IMR-90 (cell line): ENCODE measurements around the gene NEK8. TPM values are rescaled to one million over a fixed set of nuclear protein-coding genes. Genes with fewer than 3 reads are reported as not detected.

Experiments used
- ATAC-seq: fragments of 200-7000 bp; cut with Tn5 transposase; 2 replicates; pipeline ENCODE4 v1.9.1; 2020; ENCODE audit warnings: low read depth, mild to moderate bottlenecking, moderate library complexity
- BruUV-seq: library from RNA; stranded (reverse); fragments of 400-500 nt; replicated peaks from 2 replicates; lab custom pipeline; 2021; lab: Mats Ljungman, UMichigan
- CTCF ChIA-PET: fragments of 300-600 bp; formaldehyde crosslinking; extraction: SDS; loops from one replicate; lab custom pipeline; 2021; ENCODE audit warnings: antibody characterized with exemption; lab: Yijun Ruan, JAX
- POLR2A ChIA-PET: fragments of 300-600 bp; sonication (Branson Sonifier 250); formaldehyde crosslinking; loops from one replicate; lab custom pipeline; 2022; ENCODE audit warnings: antibody characterized with exemption; ENCODE audit not compliant: unreplicated experiment; lab: Charles Lee
- DNase-seq: peaks from one replicate; pipeline ENCODE4 v3.0.0; 2013
- H2AFZ ChIP-seq: replicated peaks from 2 replicates; pipeline ENCODE3; 2013; ENCODE audit warnings: low read length, mild to moderate bottlenecking; ENCODE audit not compliant: poor library complexity
- H2AK5ac ChIP-seq: 2 replicates; pipeline ENCODE4 v1.6.1; 2013; ENCODE audit warnings: low read depth, low read length, inconsistent platforms
- H2AK9ac ChIP-seq: replicated peaks from 2 replicates; pipeline ENCODE3; 2013; ENCODE audit warnings: mild to moderate bottlenecking, low read depth, low read length, moderate library complexity; ENCODE audit not compliant: poor library complexity
- H2BK120ac ChIP-seq: 2 replicates; pipeline ENCODE4 v1.6.1; 2013; ENCODE audit warnings: low read depth, low read length, inconsistent platforms
- H2BK15ac ChIP-seq: 3 replicates; pipeline ENCODE4 v1.6.1; 2013; ENCODE audit warnings: low read depth, low read length, inconsistent platforms
- H2BK20ac ChIP-seq: 2 replicates; pipeline ENCODE4 v1.6.1; 2013; ENCODE audit warnings: low read depth, mild to moderate bottlenecking, inconsistent platforms, low read length, moderate library complexity
- H2BK5ac ChIP-seq: 2 replicates; pipeline ENCODE4 v1.6.1; 2013; ENCODE audit warnings: mild to moderate bottlenecking, low read depth, low read length, inconsistent platforms; ENCODE audit not compliant: poor library complexity, severe bottlenecking
- H3K14ac ChIP-seq: replicated peaks from 2 replicates; pipeline ENCODE4 v1.6.1; 2013; ENCODE audit warnings: low read depth, low read length, inconsistent platforms
- H3K18ac ChIP-seq: 2 replicates; pipeline ENCODE4 v1.6.1; 2013; ENCODE audit warnings: low read depth, low read length, control low read depth
- H3K23ac ChIP-seq: 2 replicates; pipeline ENCODE4 v1.6.1; 2013; ENCODE audit warnings: low read depth, low read length, inconsistent platforms
- H3K27ac ChIP-seq: 2 replicates; pipeline ENCODE4 v1.5.1; 2013; ENCODE audit warnings: mild to moderate bottlenecking, control low read depth, low read length; ENCODE audit not compliant: insufficient read depth
- H3K27me3 ChIP-seq: 2 replicates; pipeline ENCODE4 v1.6.1; 2013; ENCODE audit warnings: low read length; ENCODE audit not compliant: control insufficient read depth, insufficient read depth
- H3K36me3 ChIP-seq: 2 replicates; pipeline ENCODE4 v1.6.1; 2013; ENCODE audit warnings: low read length, mixed read lengths; ENCODE audit not compliant: control insufficient read depth, insufficient read depth
- H3K4ac ChIP-seq: 2 replicates; pipeline ENCODE4 v1.6.1; 2013; ENCODE audit warnings: low read depth, low read length, inconsistent platforms
- H3K4me1 ChIP-seq: 2 replicates; pipeline ENCODE4 v1.6.1; 2013; ENCODE audit warnings: low read length, mixed read lengths; ENCODE audit not compliant: control insufficient read depth, insufficient read depth
- H3K4me2 ChIP-seq: 2 replicates; pipeline ENCODE4 v1.6.1; 2013; ENCODE audit warnings: low read depth, mild to moderate bottlenecking, control low read depth, low read length, moderate library complexity
- H3K4me3 ChIP-seq: 2 replicates; pipeline ENCODE4 v1.5.1; 2013; ENCODE audit warnings: low read depth, mild to moderate bottlenecking, control low read depth, low read length, moderate library complexity; ENCODE audit not compliant: insufficient read depth
- H3K56ac ChIP-seq: 2 replicates; pipeline ENCODE4 v1.6.1; 2013; ENCODE audit warnings: low read length, inconsistent platforms; ENCODE audit not compliant: insufficient read depth; ENCODE audit errors: extremely low read depth
- H3K79me1 ChIP-seq, 2 experiments: 2 replicates each; pipeline ENCODE4 v1.6.1; 2013; ENCODE audit warnings: low read length in 2 of 2, inconsistent platforms in 1 of 2, low read depth in 1 of 2
- H3K9ac ChIP-seq: 2 replicates; pipeline ENCODE4 v1.6.1; 2013; ENCODE audit warnings: low read depth, low read length, control low read depth
- H3K9me1 ChIP-seq: 2 replicates; pipeline ENCODE4 v1.6.1; 2013; ENCODE audit warnings: low read length, inconsistent platforms; ENCODE audit not compliant: insufficient read depth
- H3K9me3 ChIP-seq: 2 replicates; pipeline ENCODE4 v1.6.1; 2013; ENCODE audit warnings: low read length; ENCODE audit not compliant: control insufficient read depth, insufficient read depth
- H4K20me1 ChIP-seq: 2 replicates; pipeline ENCODE4 v1.6.1; 2013; ENCODE audit warnings: low read length, inconsistent platforms; ENCODE audit not compliant: insufficient read depth
- H4K5ac ChIP-seq: 2 replicates; pipeline ENCODE4 v1.6.1; 2013; ENCODE audit warnings: mild to moderate bottlenecking, low read depth, low read length, control low read depth
- H4K8ac ChIP-seq, 2 experiments: 2 replicates each; pipeline ENCODE4 v1.6.1; 2013; ENCODE audit warnings: low read depth in 2 of 2, low read length in 2 of 2, control low read depth in 1 of 2, inconsistent platforms in 1 of 2
- H4K91ac ChIP-seq: 2 replicates; pipeline ENCODE4 v1.6.1; 2013; ENCODE audit warnings: low read depth, low read length, inconsistent platforms; ENCODE audit not compliant: insufficient read depth
- CHD1 ChIP-seq: IDR thresholded peaks from 2 replicates; pipeline ENCODE4 v1.6.1; 2012; ENCODE audit warnings: low read depth, low read length, improper control_type of control experiment
- ELK1 ChIP-seq: fragments of 150-350 bp; IDR thresholded peaks from 2 replicates; pipeline ENCODE4 v1.6.1; 2016; ENCODE audit warnings: low read depth, mild to moderate bottlenecking, low read length, moderate library complexity, borderline replicate concordance
- FOS ChIP-seq: fragments of 150-350 bp; IDR thresholded peaks from 2 replicates; pipeline ENCODE4 v1.6.1; 2016; ENCODE audit warnings: low read depth, low read length
- MAFK ChIP-seq: IDR thresholded peaks from 2 replicates; pipeline ENCODE4 v1.6.1; 2012; ENCODE audit warnings: low read depth, low read length, improper control_type of control experiment
- MAZ ChIP-seq: IDR thresholded peaks from 2 replicates; pipeline ENCODE4 v1.6.1; 2012; ENCODE audit warnings: low read depth, mild to moderate bottlenecking, low read length, improper control_type of control experiment, moderate library complexity, borderline replicate concordance
- MXI1 ChIP-seq: IDR thresholded peaks from 2 replicates; pipeline ENCODE4 v1.6.1; 2012; ENCODE audit warnings: low read depth, mild to moderate bottlenecking, low read length, moderate library complexity, borderline replicate concordance
- NFE2L2 ChIP-seq: fragments of 150-350 bp; IDR thresholded peaks from 2 replicates; pipeline ENCODE4 v1.6.1; 2016; ENCODE audit warnings: low read depth, mild to moderate bottlenecking, low read length
- POLR2A ChIP-seq: IDR thresholded peaks from 2 replicates; pipeline ENCODE4 v1.6.1; 2012; ENCODE audit warnings: mild to moderate bottlenecking, low read depth, low read length
- RAD21 ChIP-seq: IDR thresholded peaks from 2 replicates; pipeline ENCODE4 v1.6.1; 2012; ENCODE audit warnings: low read length, improper control_type of control experiment
- RCOR1 ChIP-seq: IDR thresholded peaks from 2 replicates; pipeline ENCODE4 v1.6.1; 2012; ENCODE audit warnings: mild to moderate bottlenecking, low read length, improper control_type of control experiment; ENCODE audit not compliant: insufficient replicate concordance
- RFX5 ChIP-seq: IDR thresholded peaks from 2 replicates; pipeline ENCODE4 v1.8.0; 2012; ENCODE audit warnings: low read depth, mild to moderate bottlenecking, low read length, moderate library complexity
- SMC3 ChIP-seq: fragments of 150-350 bp; IDR thresholded peaks from 2 replicates; pipeline ENCODE4 v1.6.1; 2016; ENCODE audit warnings: low read depth, mild to moderate bottlenecking, antibody characterized with exemption, low read length, moderate library complexity
- WGBS, 2 experiments: methylation state at CpG; one replicate each; pipeline versions ENCODE4 v1.1.5 to v1.1.7; 2013; ENCODE audit warnings: missing lambda C conversion rate in 2 of 2; ENCODE audit not compliant: insufficient read length in 1 of 2; ENCODE audit errors: extremely low coverage in 2 of 2; 5-methylcytosine and 5-hydroxymethylcytosine counted together
- dilution Hi-C: fragments of 300-500 bp; cut with HindIII; formaldehyde crosslinking; loops from one replicate; pipeline ENCODE4 v1.14.3; 2018; ENCODE audit warnings: low sequenced_read_pairs; ENCODE audit not compliant: unreplicated experiment
- in situ Hi-C: fragments of 300-500 bp; cut with MboI; formaldehyde crosslinking; loops from 3 replicates; pipeline ENCODE4 v1.14.3; 2019; ENCODE audit warnings: low sequenced_read_pairs, inconsistent platforms, mixed read lengths
- intact Hi-C: fragments of 100-400 bp; cut with micrococcal nuclease; formaldehyde crosslinking; loops from 2 replicates; pipeline ENCODE4 v1.10.0; 2022
- polyA plus RNA-seq, 3 experiments: library from polyadenylated mRNA; depleted of rRNA; stranded (reverse); fragments of >200 nt; gene quantifications; 2 replicates each; pipeline ENCODE4 v1.2.3, GENCODE V29; 2012; ENCODE audit warnings: low replicate concordance in 1 of 3
- total RNA-seq: library from RNA; depleted of rRNA; stranded (reverse); fragments of >200 nt; gene quantifications from 2 replicates; pipeline ENCODE4 v1.2.3, GENCODE V29; 2012
- TF ChIP-seq, protein P1 (sequence below): conservative IDR thresholded peaks from 2 replicates; pipeline ENCODE4 v1.5.1; 2012; ENCODE audit warnings: mild to moderate bottlenecking, low read depth, low read length, improper control_type of control experiment
- TF ChIP-seq, protein P2 (sequence below): fragments of 150-350 bp; IDR thresholded peaks from 2 replicates; pipeline ENCODE4 v1.6.1; 2017; ENCODE audit warnings: mild to moderate bottlenecking, antibody characterized with exemption, low read length, low read depth

Gene NEK8
- total and polyA plus RNA-seq, 2 of the 4 experiments (the other 2 are of a cell fraction) = 4.6 to 5.2 TPM

GRCh38 chr17:28755486-28755885 lies 26.9 kb downstream of the NEK8 start:
- Histone ChIP-seq H3K4me2 (peak overlapping the region; percentile 26; the same call in 1 of the 2 replicates), H4K91ac (no peak overlapping the region), H3K27me3 (no peaks in the 10 kb centered on the region), H3K36me3 (peaks cover 43% of the 10 kb centered on the region), H3K9me1 (no peaks in the 10 kb centered on the region), H3K4me1 (peaks cover 3% of the 10 kb centered on the region), H3K79me1 (peaks cover 15 to 64% of the 10 kb centered on the region in 2 experiments), H3K27ac (no peak overlapping the region), H4K8ac (no peak overlapping the region), H4K5ac (no peak overlapping the region), H2BK120ac (no peak overlapping the region), H2BK15ac (no peak overlapping the region), H2AK5ac (peak overlapping the region; percentile 7; the same call in 1 of the 2 replicates), H3K9ac (no peak overlapping the region), H3K9me3 (no peaks in the 10 kb centered on the region), H2AK9ac (no peak overlapping the region), H3K18ac (no peak overlapping the region), H4K20me1 (peaks cover 33% of the 10 kb centered on the region), H3K23ac (peak overlapping the region; percentile 7; the same call in 1 of the 2 replicates), H2BK5ac (no peak overlapping the region), H3K4ac (no peak overlapping the region), H2AFZ (no peak overlapping the region), H3K56ac (no peak overlapping the region), H2BK20ac (no peak overlapping the region), H3K14ac (no peak overlapping the region), H3K4me3 (no peak overlapping the region)
- BruUV-seq = no TSS peak
- ChIA-PET POLR2A (no interaction called here), CTCF (no interaction called here)
- intact Hi-C loops (no loop called here), dilution Hi-C loops (no loop called here), in situ Hi-C loops (no loop called here)
- DNase-seq = no peak
- TF ChIP-seq NFE2L2 (no peak), ELK1 (no peak), MXI1 (no peak), MAFK (no peak), MAZ (no peak), RCOR1 (no peak), SMC3 (no peak), POLR2A (no peak), RFX5 (no peak), CHD1 (no peak), RAD21 (no peak), FOS (no peak)
- TF ChIP-seq, protein P1, sequence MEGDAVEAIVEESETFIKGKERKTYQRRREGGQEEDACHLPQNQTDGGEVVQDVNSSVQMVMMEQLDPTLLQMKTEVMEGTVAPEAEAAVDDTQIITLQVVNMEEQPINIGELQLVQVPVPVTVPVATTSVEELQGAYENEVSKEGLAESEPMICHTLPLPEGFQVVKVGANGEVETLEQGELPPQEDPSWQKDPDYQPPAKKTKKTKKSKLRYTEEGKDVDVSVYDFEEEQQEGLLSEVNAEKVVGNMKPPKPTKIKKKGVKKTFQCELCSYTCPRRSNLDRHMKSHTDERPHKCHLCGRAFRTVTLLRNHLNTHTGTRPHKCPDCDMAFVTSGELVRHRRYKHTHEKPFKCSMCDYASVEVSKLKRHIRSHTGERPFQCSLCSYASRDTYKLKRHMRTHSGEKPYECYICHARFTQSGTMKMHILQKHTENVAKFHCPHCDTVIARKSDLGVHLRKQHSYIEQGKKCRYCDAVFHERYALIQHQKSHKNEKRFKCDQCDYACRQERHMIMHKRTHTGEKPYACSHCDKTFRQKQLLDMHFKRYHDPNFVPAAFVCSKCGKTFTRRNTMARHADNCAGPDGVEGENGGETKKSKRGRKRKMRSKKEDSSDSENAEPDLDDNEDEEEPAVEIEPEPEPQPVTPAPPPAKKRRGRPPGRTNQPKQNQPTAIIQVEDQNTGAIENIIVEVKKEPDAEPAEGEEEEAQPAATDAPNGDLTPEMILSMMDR = no peak
- TF ChIP-seq, protein P2, sequence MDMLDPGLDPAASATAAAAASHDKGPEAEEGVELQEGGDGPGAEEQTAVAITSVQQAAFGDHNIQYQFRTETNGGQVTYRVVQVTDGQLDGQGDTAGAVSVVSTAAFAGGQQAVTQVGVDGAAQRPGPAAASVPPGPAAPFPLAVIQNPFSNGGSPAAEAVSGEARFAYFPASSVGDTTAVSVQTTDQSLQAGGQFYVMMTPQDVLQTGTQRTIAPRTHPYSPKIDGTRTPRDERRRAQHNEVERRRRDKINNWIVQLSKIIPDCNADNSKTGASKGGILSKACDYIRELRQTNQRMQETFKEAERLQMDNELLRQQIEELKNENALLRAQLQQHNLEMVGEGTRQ = no peak
- ATAC-seq = peak; percentile 33
- WGBS, 2 experiments = 100% methylated on average over 1 of the region's 7 CpGs; no CpG with 5 or more reads in 1 of the 2 experiments
